IPS-20b (cell line): Measurements from ENCODE around the gene KREMEN2.
"Not testable (repeated sequence)": the region's sequence is repeated elsewhere in the genome, so short reads cannot be mapped to it uniquely, and the experiment has no call there.

Experiments used
- H3K27ac ChIP-seq: one replicate; pipeline ENCODE4 v1.5.1; 2013; ENCODE audit warnings: low read length
- H3K27me3 ChIP-seq: 2 replicates; pipeline ENCODE4 v1.6.1; 2013; ENCODE audit warnings: mild to moderate bottlenecking, low read length, inconsistent platforms; ENCODE audit not compliant: insufficient read depth
- H3K36me3 ChIP-seq: 2 replicates; pipeline ENCODE4 v1.6.1; 2013; ENCODE audit warnings: low read depth, mild to moderate bottlenecking, inconsistent platforms, low read length, moderate library complexity; ENCODE audit not compliant: insufficient read depth
- H3K4me1 ChIP-seq: 2 replicates; pipeline ENCODE4 v1.6.1; 2013; ENCODE audit warnings: mild to moderate bottlenecking, control low read depth, inconsistent platforms, low read length, moderate library complexity; ENCODE audit not compliant: insufficient read depth
- H3K4me3 ChIP-seq: 2 replicates; pipeline ENCODE4 v1.5.1; 2013; ENCODE audit warnings: mild to moderate bottlenecking, low read length, inconsistent platforms
- H3K9ac ChIP-seq: 2 replicates; pipeline ENCODE4 v1.6.1; 2013; ENCODE audit warnings: low read depth, mild to moderate bottlenecking, inconsistent platforms, low read length, moderate library complexity
- H3K9me3 ChIP-seq: 2 replicates; pipeline ENCODE4 v1.6.1; 2013; ENCODE audit warnings: mild to moderate bottlenecking, low read depth, low read length, inconsistent platforms; ENCODE audit not compliant: insufficient read depth

KREMEN2 gene

DNA sequence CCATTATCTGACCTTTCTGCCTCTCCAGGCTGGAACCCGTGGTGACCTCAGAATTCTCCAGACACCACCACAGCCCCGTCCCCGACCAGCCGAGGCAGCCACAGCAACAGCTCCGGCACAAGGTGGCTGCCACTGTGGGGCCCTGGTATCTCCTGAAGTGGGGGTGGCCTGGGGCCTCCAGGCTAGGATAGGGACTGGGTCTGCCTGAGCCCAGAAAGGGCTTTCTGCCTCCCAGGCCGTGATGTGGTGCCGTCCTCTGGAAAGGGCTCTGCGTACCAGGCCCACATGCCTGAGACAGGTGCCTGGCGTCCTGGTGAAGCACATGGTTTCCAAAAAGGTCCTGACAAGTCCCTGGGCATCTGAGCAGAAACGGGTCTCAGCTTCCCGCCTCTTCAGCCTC is 35.3 kb upstream of the KREMEN2 start:
- Histone ChIP-seq H3K36me3 (peaks cover 3% of the 10 kb centered on the region; the same call in 1 of the 2 replicates), H3K27ac (no peak overlapping the region), H3K27me3 (peaks cover 12% of the 10 kb centered on the region; the same call in 1 of the 2 replicates), H3K4me1 (peaks cover 8% of the 10 kb centered on the region; the same call in 1 of the 2 replicates), H3K9me3 (no peaks in the 10 kb centered on the region), H3K9ac (peak overlapping the region; percentile 13; the same call in 1 of the 2 replicates), H3K4me3 (no peak overlapping the region)

DNA sequence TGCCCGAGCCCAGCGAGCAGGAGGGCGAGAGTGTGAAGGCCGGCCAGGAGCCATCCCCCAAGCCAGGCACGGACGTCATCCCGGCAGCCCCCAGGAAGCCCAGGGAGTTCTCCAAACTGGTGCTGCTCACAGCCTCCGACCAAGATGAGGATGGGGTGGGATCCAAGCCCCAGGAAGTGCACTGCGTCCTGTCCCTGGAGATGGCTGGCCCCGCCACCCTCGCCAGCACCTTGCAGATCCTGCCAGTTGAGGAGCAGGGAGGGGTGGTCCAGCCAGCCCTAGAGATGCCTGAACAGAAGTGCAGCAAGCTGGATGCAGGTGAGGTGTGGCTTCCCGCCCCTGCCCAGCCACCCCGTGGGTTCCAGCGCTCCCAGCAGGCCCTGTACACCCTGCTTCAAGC is 34.4 kb upstream of the KREMEN2 start:
- Histone ChIP-seq H3K36me3 (peaks cover 3% of the 10 kb centered on the region; the same call in 1 of the 2 replicates), H3K4me1 (peaks cover 8% of the 10 kb centered on the region; the same call in 1 of the 2 replicates), H3K9me3 (no peaks in the 10 kb centered on the region), H3K9ac (no peak overlapping the region), H3K4me3 (no peak overlapping the region), H3K27me3 (peaks cover 12% of the 10 kb centered on the region; the same call in 1 of the 2 replicates), H3K27ac (no peak overlapping the region)

DNA sequence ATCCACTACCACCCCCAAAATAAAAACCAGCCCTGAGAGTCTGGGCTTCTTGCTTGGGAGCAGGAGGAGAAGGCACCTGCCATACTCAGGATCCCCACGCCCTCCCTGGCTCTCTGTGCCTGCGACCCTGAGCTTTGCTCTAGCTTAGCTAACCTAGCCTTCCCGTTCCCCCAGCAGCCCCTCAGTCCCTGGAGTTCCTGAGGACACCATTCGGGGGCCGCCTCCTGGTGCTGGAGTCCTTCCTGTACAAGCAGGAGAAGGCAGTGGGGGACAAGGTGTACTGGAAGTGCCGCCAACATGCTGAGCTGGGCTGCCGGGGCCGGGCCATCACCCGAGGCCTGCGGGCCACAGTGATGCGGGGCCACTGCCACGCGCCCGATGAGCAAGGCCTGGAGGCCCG is 33.8 kb upstream of the KREMEN2 start:
- peaks cover 12% of the 10 kb centered on the region; the same call in 1 of the 2 replicates for H3K27me3 ChIP-seq
- peaks cover 3% of the 10 kb centered on the region; the same call in 1 of the 2 replicates for H3K36me3 ChIP-seq
- no peak overlapping the region for H3K9ac ChIP-seq
- no peak overlapping the region for H3K27ac ChIP-seq
- no peaks in the 10 kb centered on the region for H3K9me3 ChIP-seq
- H3K4me3 ChIP-seq, result no peak overlapping the region
- H3K4me1 ChIP-seq, result peaks cover 8% of the 10 kb centered on the region; the same call in 1 of the 2 replicates

DNA sequence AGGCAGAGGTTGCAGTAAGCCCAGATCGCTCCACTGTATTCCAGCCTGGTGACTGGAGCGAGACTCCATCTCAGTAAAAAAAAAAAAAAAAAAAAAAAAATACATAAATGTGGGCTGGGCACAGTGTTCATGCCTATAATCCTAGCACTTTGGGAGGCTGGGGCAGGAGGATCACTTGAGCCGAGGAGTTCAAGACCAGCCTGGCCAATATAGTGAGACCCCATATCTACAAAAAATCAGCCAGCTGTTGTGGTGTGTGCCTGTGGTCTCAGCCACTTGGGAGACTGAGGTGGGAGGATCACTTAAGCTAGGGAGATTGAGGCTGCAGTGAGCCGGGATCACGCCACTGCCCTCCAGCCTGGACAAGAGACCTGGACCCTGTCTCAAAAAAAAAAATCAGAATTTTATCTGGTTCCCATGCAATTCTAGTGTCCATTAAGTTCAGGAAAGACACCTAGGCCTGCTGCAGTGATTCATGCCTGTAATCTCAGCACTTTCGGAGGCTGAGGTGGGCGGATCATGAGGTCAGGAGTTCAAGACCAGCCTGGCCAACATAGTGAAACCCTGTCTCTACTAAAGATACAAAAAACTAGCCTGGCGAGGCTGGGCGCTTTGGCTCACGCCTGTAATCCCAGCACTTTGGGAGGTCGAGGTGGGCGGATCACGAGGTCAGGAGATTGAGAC is 32.7 kb upstream of the KREMEN2 start:
- not testable (repeated sequence) for H3K4me1 ChIP-seq, H3K9me3 ChIP-seq, H3K36me3 ChIP-seq, H3K27me3 ChIP-seq, H3K9ac ChIP-seq, H3K4me3 ChIP-seq, H3K27ac ChIP-seq

DNA sequence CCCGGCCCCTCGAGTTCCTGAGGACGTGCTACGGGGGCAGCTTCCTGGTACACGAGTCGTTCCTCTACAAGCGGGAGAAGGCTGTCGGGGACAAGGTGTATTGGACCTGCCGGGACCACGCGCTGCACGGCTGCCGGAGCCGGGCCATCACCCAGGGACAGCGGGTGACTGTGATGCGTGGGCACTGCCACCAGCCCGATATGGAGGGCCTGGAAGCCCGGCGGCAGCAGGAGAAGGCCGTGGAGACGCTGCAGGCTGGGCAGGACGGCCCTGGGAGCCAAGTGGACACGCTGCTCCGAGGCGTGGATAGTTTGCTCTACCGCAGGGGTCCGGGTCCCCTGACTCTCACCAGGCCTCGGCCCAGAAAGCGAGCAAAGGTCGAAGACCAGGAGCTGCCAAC is 30.9 kb upstream of the KREMEN2 start:
- H3K9ac ChIP-seq, result no peak overlapping the region
- no peaks in the 10 kb centered on the region for H3K9me3 ChIP-seq
- H3K4me1 ChIP-seq, result peaks cover 4% of the 10 kb centered on the region; the same call in 1 of the 2 replicates
- no peak overlapping the region for H3K4me3 ChIP-seq
- no peak overlapping the region for H3K27ac ChIP-seq
- no peaks in the 10 kb centered on the region for H3K27me3 ChIP-seq
- peaks cover 3% of the 10 kb centered on the region; the same call in 1 of the 2 replicates for H3K36me3 ChIP-seq

DNA sequence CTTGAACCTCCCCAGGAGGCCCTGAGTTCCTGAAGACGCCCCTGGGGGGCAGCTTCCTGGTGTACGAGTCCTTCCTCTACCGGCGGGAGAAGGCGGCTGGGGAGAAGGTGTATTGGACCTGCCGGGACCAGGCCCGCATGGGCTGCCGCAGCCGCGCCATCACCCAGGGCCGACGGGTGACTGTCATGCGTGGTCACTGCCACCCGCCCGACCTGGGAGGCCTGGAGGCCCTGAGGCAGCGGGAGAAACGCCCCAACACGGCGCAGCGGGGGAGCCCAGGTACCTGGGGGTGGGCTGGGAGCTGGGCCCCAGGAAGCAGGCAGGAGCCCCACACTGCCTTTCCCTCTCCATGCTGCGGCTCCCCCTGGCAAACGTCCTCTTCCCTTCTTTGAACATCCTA is 30.4 kb upstream of the KREMEN2 start:
- Histone ChIP-seq H3K4me3 (no peak overlapping the region), H3K9ac (no peak overlapping the region), H3K9me3 (no peaks in the 10 kb centered on the region), H3K4me1 (no peaks in the 10 kb centered on the region), H3K27me3 (no peaks in the 10 kb centered on the region), H3K27ac (no peak overlapping the region), H3K36me3 (peaks cover 3% of the 10 kb centered on the region; the same call in 1 of the 2 replicates)

DNA sequence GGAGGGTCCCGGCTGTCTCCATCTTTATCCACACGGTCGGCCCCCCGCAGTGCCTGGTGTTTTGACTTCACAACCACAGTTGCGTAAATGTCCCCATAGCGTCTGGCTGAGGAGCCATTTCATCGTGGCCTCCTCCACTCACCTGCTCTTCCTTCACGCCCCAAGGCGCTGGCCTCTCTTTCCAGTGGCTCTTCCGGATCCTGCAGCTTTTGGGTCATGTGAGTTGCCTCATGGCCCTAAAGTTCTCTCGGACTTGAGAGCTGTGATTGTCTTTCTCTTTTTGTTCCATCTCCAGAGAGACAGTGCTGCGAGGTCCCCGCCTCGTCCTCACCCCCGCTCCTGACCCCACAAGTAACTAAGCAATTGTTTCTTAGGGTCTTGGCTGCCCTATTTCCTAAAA is 29.6 kb upstream of the KREMEN2 start:
- Histone ChIP-seq H3K9ac (no peak overlapping the region), H3K27ac (no peak overlapping the region), H3K36me3 (peaks cover 3% of the 10 kb centered on the region; the same call in 1 of the 2 replicates)

DNA sequence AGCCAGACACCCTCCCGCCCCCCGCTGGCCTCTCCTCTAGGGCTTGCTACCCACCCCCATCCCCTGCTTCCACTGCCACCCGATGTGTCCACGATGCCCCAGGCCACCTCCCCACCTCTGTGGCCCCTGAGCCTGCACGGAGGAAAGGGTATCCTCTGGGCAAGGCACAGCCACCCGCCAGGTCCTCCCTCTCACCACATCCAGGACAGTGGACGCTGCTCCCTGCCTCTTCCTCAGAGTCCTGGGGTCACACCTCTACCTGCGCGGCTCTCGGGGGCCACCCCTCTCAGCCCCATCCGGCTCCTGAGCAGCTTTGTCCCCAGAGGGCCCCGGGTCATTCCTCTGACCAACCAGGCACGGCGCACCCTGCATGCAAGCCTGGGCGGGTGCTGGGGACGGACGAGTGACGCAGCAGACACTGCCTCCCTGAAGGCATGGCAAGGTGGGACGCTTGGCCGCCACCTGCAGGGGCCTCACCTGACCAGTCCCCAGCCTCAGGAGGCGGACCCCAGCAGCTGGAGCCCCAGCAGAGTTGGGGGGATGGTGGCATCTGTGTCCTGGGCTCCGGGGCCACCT is 27.6 kb upstream of the KREMEN2 start:
- H3K36me3 ChIP-seq, result peaks cover 7% of the 10 kb centered on the region
- no peaks in the 10 kb centered on the region for H3K4me1 ChIP-seq
- H3K27ac ChIP-seq, result no peak overlapping the region
- H3K27me3 ChIP-seq, result no peaks in the 10 kb centered on the region
- no peaks in the 10 kb centered on the region for H3K9me3 ChIP-seq
- H3K9ac ChIP-seq, result no peak overlapping the region
- no peak overlapping the region for H3K4me3 ChIP-seq

More for the DNA sequence above, 29.6 kb upstream of the KREMEN2 start:
- no peaks in the 10 kb centered on the region for H3K27me3 ChIP-seq
- no peaks in the 10 kb centered on the region for H3K9me3 ChIP-seq
- H3K4me1 ChIP-seq, result no peaks in the 10 kb centered on the region
- no peak overlapping the region for H3K4me3 ChIP-seq

DNA sequence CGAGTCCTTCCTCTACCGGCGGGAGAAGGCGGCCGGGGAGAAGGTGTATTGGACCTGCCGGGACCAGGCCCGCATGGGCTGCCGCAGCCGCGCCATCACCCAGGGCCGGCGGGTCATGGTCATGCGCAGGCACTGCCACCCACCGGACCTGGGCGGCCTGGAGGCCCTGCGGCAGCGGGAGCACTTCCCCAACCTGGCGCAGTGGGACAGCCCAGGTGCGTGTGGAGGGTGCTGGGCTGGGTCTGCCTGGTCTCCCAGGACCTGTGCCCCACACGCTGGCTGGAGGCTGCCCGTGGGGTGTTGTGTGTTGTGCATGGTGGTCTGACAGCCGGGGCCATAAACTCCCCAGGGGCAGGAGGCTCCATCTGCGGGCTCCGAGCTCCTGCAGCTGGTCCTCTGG is 26.9 kb upstream of the KREMEN2 start:
- no peak overlapping the region for H3K4me3 ChIP-seq
- no peaks in the 10 kb centered on the region for H3K4me1 ChIP-seq
- H3K27me3 ChIP-seq, result no peaks in the 10 kb centered on the region
- no peaks in the 10 kb centered on the region for H3K9me3 ChIP-seq
- no peak overlapping the region for H3K27ac ChIP-seq
- peaks cover 7% of the 10 kb centered on the region for H3K36me3 ChIP-seq
- H3K9ac ChIP-seq, result no peak overlapping the region

DNA sequence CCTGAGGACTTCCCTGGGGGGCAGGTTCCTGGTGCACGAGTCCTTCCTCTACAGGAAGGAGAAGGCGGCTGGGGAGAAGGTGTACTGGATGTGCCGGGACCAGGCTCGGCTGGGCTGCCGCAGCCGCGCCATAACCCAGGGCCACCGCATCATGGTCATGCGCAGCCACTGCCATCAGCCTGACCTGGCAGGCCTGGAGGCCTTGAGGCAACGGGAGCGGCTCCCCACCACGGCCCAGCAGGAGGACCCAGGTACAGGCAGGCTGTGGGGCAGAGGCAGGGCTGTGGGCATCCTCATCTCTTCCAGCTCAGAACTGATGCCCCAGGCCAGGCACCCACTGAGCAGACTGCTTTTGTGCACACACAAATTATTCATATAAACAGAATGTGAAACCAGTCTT is 25.9 kb upstream of the KREMEN2 start:
- no peak overlapping the region for H3K27ac ChIP-seq
- H3K9ac ChIP-seq, result no peak overlapping the region
- H3K9me3 ChIP-seq, result no peaks in the 10 kb centered on the region
- H3K36me3 ChIP-seq, result peaks cover 7% of the 10 kb centered on the region
- H3K27me3 ChIP-seq, result no peaks in the 10 kb centered on the region
- H3K4me1 ChIP-seq, result no peaks in the 10 kb centered on the region
- H3K4me3 ChIP-seq, result no peak overlapping the region

DNA sequence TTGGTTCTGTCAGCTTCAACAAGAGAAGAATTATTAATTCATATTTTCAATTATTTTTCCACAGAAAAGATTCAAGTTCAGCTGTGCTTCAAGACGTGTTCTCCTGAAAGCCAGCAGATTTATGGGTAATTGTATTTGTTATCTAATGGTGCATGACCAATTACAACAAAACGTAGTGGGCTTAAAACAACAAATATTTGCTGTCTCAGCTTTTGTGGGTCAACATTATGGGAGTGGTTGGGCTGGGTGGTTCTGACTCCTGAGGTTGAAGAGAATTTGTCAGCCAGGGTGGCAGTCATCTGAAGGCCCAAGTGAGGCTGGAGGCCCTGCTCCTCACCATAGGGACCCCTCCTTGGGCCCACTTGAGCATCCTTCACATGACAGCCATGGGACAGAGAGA is 24.1 kb upstream of the KREMEN2 start:
- Histone ChIP-seq H3K27ac (no peak overlapping the region), H3K4me3 (no peak overlapping the region), H3K36me3 (peaks cover 7% of the 10 kb centered on the region), H3K9me3 (no peaks in the 10 kb centered on the region), H3K9ac (no peak overlapping the region), H3K4me1 (no peaks in the 10 kb centered on the region), H3K27me3 (no peaks in the 10 kb centered on the region)

DNA sequence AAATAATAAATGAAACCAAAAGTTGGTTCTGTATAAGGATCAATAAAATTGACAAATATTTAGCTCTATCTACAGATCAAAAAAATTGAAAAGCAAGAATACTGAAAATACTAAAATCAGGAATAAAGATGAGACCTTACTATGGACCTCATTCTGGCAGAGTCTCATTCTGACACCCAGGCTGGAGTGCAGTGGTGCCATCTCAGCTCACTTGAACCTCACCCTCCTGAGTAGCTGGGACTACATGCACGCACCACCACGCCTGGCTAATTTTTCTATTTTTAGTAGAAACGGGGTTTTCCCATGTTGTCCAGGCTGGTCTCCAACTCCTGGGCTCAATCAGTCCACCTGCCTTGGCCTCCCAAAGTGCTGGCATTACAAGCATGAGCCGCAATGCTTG is 22.0 kb upstream of the KREMEN2 start:
- peaks cover 7% of the 10 kb centered on the region for H3K36me3 ChIP-seq
- no peaks in the 10 kb centered on the region for H3K9me3 ChIP-seq
- H3K4me1 ChIP-seq, result no peaks in the 10 kb centered on the region
- no peak overlapping the region for H3K4me3 ChIP-seq
- no peaks in the 10 kb centered on the region for H3K27me3 ChIP-seq
- no peak overlapping the region for H3K9ac ChIP-seq
- H3K27ac ChIP-seq, result no peak overlapping the region
